Glutamatergic neuron (in vitro differentiated cells): Measurements from ENCODE around the gene THAP3. TPM values are rescaled to one million over a fixed set of nuclear protein-coding genes. Genes with fewer than 3 reads are reported as not detected.
A peak's percentile ranks its signal among the peaks of the same experiment; 100 is the strongest.

Experiments used
- DNase-seq: peaks from one replicate; pipeline ENCODE4 v3.0.0; 2022
- H3K27ac Mint-ChIP-seq: one replicate; pipeline ENCODE4 v1.8.0; 2020; ENCODE audit warnings: mild to moderate bottlenecking, mixed read lengths, inconsistent platforms; ENCODE audit not compliant: unreplicated experiment
- H3K27me3 Mint-ChIP-seq: one replicate; pipeline ENCODE4 v1.8.0; 2020; ENCODE audit warnings: mild to moderate bottlenecking, moderate library complexity, mixed read lengths, inconsistent platforms; ENCODE audit not compliant: unreplicated experiment
- H3K36me3 Mint-ChIP-seq: one replicate; pipeline ENCODE4 v1.8.0; 2020; ENCODE audit warnings: mild to moderate bottlenecking, mixed read lengths, inconsistent platforms; ENCODE audit not compliant: unreplicated experiment
- H3K4me1 Mint-ChIP-seq: one replicate; pipeline ENCODE4 v1.8.0; 2020; ENCODE audit warnings: mild to moderate bottlenecking, low read depth, mixed read lengths, inconsistent platforms; ENCODE audit not compliant: unreplicated experiment
- H3K4me3 Mint-ChIP-seq: one replicate; pipeline ENCODE4 v1.8.0; 2020; ENCODE audit warnings: mild to moderate bottlenecking, mixed read lengths, inconsistent platforms; ENCODE audit not compliant: unreplicated experiment
- H3K9me3 Mint-ChIP-seq: one replicate; pipeline ENCODE4 v1.8.0; 2020; ENCODE audit warnings: mild to moderate bottlenecking, moderate library complexity, mixed read lengths, inconsistent platforms; ENCODE audit not compliant: unreplicated experiment
- CTCF ChIP-seq: fragments of 200-600 bp; sonication (generic); IDR thresholded peaks from one replicate; pipeline ENCODE4 v1.5.0; 2021; ENCODE audit not compliant: partially characterized antibody, unreplicated experiment
- total RNA-seq: library from RNA; stranded (reverse); fragmentation: NEBNext Ultra II Directional; extraction: Animal tissue kit (Norgen Biotek cat#: 25700); gene quantifications from one replicate; pipeline ENCODE4 v1.2.1, GENCODE V29; 2021; ENCODE audit not compliant: unreplicated experiment

THAP3 gene
- total RNA-seq, 1 donor from 2014 or later = 30.2 TPM

- peak overlapping the region; percentile 3 for H3K27ac Mint-ChIP-seq
- TF ChIP-seq CTCF = peak; percentile 66
These were observed 40.3 kb upstream of the THAP3 start for GRCh38 chr1:6584126-6585080.

GRCh38 chr1:6585081-6585722 lies 39.5 kb upstream of the THAP3 start:
- Mint-ChIP-seq H3K27me3 (peaks cover 4% of the 10 kb centered on the region), H3K4me3 (peak overlapping the region; percentile 8), H3K9me3 (peaks cover 2% of the 10 kb centered on the region), H3K36me3 (no peaks in the 10 kb centered on the region), H3K27ac (peak overlapping the region; percentile 3), H3K4me1 (peaks cover 14% of the 10 kb centered on the region)
- no peak for TF ChIP-seq CTCF
- no peak for DNase-seq

More at GRCh38 chr1:6584126-6585080, 40.3 kb upstream of the THAP3 start:
- DNase-seq = no peak
- Mint-ChIP-seq H3K36me3 (no peaks in the 10 kb centered on the region), H3K4me3 (peak overlapping the region; percentile 8), H3K4me1 (peaks cover 14% of the 10 kb centered on the region), H3K27me3 (peaks cover 4% of the 10 kb centered on the region), H3K9me3 (peaks cover 2% of the 10 kb centered on the region)

- peaks cover 9% of the 10 kb centered on the region for H3K27me3 Mint-ChIP-seq
- TF ChIP-seq CTCF = no peak
- DNase-seq = no peak
- H3K4me3 Mint-ChIP-seq = no peak overlapping the region
- H3K4me1 Mint-ChIP-seq = peaks cover 10% of the 10 kb centered on the region
- H3K9me3 Mint-ChIP-seq = peaks cover 2% of the 10 kb centered on the region
- no peak overlapping the region for H3K27ac Mint-ChIP-seq
- H3K36me3 Mint-ChIP-seq = no peaks in the 10 kb centered on the region
These were observed 38.8 kb upstream of the THAP3 start for GRCh38 chr1:6585841-6586240.

GRCh38 chr1:6586404-6586816 lies 38.3 kb upstream of the THAP3 start:
- Mint-ChIP-seq H3K27me3 (peaks cover 9% of the 10 kb centered on the region), H3K36me3 (no peaks in the 10 kb centered on the region), H3K9me3 (peaks cover 2% of the 10 kb centered on the region)

More at GRCh38 chr1:6586404-6586816, 38.3 kb upstream of the THAP3 start:
- Mint-ChIP-seq H3K4me1 (peaks cover 9% of the 10 kb centered on the region), H3K4me3 (no peak overlapping the region), H3K27ac (no peak overlapping the region)
- no peak for TF ChIP-seq CTCF
- DNase-seq = no peak
